ENCODE data around the gene LRRC7.
"Not testable (repeated sequence)": the region's sequence is repeated elsewhere in the genome, so short reads cannot be mapped to it uniquely, and the experiment has no call there.

Gene LRRC7

DNA sequence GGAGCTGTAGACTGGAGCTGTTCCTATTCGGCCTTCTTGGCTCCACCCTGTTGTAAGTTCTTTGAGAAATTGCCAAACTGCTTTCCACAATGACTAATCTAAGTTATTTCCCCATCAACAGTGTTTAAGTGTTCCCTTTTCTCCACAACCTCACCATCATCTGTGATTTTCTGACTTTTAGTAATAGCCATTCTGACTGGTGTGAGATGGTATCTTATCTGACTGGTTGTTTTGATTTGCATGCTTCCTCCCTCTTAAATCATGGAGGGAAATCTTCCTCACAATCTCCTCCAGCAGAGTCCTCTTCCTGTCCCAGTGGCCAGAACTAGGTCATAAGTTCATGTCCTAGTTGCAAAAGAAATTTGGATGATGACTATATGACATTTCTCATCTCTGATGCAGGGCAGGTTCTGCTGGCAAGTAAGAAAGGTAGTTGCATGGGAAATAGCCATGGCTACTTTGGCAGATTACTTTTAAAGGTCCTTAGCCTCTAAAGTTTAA is 343.6 kb downstream of the LRRC7 start:
- DNase-seq = peak; percentile 87

DNA sequence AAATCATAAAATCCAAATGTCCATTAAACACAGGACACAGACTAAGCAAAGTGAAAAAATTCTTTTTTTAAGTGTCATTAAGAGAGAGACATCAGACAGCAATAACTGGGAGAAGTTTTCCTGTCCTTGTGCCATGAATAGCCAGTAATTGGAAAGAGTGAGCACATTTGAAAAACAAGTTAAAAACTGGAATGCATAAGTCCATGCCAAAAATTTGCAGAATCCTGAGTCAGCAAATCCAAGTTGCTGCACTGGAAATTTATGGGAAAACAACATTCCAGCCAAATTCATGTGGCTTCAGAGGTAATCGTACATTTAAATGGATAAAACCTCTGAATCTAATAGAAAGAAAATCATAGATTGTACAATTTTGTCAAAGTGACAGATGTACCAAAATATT is 346.3 kb downstream of the LRRC7 start:
- peak; percentile 51 for DNase-seq

DNA sequence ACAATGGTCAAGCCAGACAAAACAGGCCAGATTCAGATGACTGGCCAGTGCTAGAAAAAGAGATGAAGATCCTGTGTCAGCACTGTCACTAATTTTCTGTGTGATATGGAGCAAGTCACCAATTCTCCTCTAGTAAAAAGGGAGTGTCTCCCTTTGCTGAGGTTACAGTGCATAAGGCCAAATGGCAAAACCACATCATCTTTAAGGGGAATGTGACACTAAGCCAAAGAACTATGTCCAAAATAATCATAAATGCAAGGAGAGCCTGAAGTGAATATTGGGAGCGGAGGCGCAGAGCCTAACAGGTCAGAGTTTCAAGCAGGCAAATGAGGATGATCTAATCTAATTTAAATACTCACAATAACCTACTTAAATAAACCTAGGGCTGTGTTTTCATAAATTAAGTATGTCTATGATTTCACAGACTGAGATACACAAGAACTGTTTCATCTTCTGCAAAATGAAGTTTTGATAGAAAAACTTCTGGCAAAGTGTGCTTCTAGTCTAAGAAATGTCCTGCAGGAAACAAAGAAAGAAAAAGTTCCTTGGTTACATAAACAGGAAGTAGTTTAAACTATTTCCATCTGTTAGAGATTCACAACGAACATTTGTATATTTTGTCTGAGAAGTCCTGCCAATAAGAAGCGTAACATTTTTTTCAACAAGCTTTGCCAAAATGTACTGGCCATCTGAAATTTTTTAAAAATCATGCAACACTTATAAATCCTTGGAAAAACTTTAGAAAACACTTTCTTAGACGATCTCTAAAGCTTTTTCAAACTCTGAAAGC is 347.4 kb downstream of the LRRC7 start:
- DNase-seq = peak; percentile 52

DNA sequence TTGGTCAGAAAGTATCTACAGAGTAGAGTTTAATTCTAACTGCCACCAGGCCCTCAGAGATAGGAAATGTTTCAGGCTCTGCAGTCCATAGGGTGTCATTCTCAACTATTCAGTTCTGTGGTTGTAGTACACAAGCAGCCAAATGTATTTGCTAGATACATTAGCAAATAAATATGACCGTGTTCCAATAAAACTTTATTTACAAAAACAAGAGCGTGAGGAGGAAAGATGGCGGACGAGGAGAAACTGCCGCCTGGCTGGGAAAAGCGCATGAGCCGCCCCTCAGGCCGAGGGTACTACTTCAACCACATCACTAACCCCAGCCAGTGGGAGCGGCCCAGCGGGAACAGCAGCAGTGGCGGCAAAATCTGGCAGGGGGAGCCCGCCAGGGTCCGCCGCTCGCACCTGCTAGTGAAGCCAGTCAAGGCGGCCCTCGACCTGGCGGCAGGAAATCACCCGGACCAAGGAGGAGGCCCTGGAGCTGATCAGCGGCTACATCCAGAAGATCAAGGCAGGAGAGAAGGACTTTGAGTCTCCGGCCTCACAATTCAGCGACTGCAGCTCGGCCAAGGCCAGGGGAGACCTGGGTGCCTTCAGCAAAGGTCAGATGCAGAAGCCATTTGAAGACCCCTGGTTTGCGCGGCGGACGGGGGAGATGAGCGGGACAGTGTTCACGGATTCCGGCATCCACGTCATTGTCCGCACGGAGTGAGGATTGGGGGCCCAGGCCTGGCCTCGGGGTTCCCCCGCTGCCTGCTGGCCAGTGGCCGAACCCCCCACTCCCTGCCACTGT is 351.6 kb downstream of the LRRC7 start:
- no peak for DNase-seq

DNA sequence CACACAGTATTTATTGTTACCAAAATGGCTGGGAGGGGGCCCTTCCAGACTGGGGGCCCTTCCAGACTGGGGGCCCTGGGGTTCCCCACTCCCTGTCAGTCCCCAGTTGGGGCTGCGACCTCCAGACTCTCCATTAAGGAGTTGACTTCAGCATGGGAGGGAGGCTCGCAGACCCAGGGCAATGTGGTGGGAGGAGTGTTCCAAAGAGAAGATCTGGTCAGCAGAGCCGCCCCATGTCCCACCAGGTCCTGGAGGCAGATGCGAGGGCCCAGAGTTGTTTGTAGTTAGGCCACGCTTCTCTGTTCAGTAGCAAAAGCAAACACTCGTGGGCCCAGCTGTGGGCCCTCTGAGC is 352.2 kb downstream of the LRRC7 start:
- DNase-seq = no peak

DNA sequence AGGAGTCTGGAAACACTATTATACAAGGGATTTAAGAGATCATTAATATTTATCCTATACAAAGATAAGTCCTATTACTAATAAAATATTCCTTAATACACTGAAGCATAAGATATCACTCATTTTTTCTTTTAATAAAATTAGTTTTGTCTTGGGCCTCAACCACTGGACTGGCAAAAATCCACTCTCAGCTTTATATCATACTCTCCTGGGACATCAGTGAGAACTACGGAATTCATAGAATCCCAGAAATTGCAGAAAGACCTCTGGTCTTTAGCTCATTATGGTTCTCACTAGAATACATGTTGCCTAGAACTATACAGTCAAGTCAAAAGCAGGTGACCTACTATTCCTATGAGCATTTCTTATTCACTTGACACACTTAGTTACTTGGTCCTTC is 352.7 kb downstream of the LRRC7 start:
- no peak for DNase-seq

DNA sequence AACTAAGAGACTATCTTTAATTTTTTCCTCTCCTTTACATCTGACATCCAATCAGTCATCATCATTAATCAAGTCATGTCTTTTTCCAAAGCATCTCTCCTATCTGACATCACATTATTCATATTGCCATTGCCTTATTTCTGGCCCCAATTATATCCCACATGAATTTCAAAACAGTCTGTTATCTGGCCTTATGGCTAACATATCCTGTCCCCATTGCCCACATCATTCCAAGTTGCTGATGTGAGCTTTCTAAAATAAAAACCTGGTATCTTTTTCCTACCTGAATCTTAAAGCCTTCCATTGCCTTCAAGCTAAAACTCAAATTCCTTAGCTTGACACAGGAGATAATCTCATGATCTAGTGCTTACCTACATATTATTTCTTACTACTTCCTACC is 353.8 kb downstream of the LRRC7 start:
- DNase-seq = no peak

DNA sequence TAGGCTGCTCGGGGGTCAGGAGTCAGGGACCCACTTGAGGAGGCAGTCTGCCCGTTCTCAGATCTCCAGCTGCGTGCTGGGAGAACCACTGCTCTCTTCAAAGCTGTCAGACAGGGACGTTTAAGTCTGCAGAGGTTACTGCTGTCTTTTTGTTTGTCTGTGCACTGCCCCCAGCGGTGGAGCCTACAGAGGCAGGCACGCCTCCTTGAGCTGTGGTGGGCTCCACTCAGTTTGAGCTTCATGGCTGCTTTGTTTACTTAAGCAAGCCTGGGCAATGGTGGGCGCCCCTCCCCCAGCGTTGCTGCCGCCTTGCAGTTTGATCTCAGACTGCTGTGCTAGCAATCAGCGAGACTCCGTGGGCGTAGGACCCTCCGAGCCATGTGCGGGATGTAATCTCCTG is 360.5 kb downstream of the LRRC7 start:
- DNase-seq = not testable (repeated sequence)

DNA sequence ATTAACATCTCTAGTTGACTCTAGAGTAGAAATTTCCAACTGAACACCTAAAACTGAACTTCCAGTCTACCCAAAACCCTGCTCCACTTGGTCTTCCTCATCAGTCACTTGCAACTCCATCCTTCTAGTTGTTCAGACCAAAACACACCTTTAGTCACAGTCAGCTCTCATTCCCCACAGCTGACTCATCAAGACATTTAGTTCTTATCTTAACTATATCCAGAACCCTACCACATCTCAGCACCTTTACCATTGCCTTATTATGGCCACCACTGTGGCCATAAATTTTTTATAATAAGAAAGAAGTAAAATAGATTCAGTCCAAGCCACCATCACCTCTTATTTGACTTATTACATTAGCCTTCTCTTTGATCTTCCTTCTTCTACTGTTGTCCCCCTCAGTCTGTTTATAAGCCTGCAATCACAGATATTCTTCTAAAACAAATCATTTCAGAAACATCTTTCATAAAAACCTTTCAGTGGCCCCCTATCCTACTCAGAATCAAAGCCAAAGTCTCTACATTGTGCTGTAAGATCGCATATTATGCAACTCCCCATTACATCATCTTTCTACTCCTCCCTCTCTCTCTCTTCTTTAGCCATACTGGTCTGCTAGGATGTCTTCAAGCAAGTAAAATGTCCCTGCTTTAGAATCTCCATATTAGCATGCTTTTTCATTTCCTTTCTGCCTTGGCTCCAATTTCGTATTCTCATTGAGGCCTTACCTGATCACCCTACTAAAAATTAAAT is 361.8 kb downstream of the LRRC7 start:
- no peak for DNase-seq

DNA sequence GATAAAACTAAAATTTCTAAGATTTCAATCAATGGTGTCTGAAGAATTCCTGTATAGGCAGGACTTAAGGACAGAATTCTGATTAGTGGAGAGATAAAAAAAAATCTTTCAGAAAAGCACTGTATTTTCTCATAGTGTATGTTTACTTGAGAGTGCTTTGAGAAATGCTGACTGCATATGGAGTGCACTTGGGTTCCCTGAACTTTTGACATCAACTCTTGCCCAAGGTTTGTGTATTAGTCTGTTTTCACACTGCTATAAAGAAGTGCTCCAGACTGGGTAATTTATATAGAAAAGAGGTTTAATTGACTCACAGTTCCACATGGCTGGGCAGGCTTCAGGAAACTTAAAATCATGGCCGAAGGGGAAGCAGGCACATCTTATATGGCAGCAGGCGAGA is 362.7 kb downstream of the LRRC7 start:
- DNase-seq = no peak

DNA sequence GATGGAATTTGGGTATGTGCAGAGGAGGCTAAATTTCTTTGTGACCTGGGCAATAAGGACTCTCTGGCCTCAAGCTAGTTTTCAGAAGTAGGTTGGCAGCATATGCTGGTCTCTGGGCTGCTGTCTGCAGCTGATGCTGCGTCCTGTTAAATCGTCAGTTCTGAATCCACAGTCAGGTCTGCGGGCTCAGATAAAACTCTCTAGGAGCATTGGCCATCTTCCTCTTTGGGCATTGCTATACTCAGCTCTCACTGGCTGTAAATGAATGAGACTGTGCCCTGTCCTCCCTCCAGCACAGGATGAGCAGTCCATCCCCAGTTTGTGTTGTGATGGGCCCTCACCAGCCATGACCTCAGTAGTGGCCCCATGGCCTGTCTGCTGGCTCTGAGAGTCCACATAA is 365.0 kb downstream of the LRRC7 start:
- no peak for DNase-seq

DNA sequence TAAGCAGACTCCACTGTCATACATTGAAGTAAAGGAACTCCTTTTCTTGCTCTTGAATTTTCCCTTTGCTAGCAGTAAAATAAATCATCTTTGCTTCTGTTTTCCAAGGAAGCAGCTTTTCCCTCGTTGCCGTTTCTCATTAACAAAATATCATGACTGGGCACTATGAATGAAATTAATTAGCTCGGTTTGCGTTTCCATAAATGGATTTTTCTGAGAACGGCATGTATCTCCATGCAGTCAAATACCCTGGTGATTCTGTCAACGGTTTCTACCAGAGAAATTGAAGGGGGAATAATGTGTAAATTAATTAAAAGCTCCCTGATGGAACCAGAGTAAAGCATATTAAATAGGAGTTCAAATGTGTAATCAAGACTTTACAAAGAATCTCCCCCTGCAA is 372.5 kb downstream of the LRRC7 start:
- DNase-seq = no peak

DNA sequence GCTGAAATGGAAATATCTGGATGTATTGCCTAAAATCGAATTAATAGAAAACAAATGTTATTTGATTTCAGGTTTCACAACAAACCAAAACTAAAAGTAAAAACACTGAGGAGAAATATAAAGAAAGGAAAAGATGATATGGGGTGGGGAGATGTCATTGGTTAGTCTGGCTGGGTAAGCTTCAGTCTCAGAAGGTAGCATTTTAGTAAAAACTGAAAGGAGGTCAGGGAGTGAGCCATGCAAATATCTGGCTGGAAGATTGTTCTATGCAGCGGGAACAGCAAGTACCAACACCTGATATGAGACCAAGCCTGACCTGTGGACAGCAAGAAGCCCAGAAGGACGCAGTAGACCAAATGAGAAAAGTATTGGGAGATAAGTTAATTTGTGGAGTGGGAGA is 373.1 kb downstream of the LRRC7 start:
- no peak for DNase-seq

DNA sequence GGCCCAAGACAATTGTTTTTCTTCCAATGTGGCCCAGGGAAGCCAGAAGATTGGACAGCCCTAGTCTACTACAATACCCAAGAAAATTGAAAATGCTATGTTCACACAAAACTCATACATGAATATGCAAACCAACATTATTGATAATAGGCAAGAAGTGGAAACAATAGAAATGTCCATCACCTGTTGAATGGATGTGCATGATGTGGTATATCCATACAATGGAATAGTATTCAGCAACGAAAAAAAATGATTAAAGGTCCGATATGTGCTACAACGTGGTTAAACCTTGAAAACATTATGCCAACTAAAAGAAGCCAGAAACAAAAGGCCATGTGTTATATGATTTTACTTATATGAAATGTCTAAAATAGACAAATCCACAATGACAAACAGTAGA is 375.3 kb downstream of the LRRC7 start:
- no peak for DNase-seq

DNA sequence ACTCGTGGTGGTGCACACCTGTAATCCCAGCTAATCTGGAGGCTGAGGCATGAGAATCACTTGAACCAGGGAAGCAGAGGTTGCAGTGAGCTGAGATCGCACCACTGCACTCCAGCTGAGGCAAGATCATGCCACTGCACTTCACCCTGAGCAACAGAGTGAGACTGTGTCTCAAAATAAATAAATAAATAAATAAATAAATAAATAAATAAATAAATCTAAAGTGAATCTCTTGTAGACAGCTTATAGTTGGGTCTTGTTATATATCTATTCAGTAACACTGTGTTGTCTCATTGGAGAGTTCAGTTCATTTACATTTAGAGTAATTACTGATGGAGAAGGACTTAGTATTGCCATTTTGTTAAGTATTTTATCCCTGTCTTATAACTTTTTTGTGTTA is 379.2 kb downstream of the LRRC7 start:
- DNase-seq = no peak

DNA sequence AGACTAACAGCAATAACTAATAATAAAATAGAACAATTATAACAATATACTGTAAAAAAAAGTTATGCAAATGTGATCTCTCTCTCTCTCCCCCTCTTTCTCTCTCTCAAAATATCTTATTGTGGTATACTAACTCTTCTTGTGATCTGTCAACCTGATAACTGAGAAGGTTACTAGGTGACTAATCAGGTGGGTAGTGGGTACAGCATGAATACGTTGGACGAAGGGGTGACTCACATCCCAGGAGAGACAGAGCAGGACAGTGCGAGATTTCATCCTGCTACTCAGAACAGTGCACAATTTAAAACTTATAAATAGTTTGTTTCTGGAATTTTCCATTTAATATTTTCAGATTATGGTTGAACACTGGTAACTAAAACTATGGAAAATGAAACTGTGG is 380.1 kb downstream of the LRRC7 start:
- no peak for DNase-seq

DNA sequence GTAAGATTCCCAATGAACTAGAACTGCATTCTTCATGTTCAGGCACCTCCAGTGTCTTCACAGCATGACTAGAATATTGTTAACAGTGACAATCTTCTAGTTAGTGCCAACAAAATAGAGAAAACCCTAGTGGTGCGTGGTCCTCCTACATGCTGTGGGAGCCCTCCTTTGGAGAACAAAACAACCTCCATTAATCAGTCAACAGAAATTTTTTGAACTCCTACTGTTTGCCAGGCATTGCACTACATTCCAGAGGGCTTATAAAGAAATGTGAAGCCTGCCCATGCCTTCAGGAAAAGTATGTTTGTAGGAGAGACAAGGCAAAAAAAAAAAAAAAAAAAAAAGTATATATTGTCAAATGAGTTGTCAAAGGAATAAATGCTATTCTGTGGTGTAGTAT is 385.0 kb downstream of the LRRC7 start:
- no peak for DNase-seq

DNA sequence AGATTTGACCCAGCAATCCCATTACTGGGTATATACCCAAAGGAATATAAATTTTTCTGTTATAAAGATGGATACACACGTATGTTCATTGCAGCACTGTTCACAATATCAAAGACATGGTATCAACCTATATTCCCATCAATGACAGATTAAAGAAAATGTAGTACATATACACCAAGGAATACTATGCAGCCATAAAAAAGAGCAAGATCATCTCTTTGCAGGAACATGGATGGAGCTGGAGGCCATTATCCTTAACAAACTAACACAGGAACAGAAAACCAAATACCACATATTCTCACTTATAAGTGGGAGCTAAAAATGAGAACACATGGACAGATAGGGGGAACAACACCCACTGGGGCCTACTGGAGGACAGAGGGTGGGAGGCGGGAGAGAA is 394.7 kb downstream of the LRRC7 start:
- not testable (repeated sequence) for DNase-seq

DNA sequence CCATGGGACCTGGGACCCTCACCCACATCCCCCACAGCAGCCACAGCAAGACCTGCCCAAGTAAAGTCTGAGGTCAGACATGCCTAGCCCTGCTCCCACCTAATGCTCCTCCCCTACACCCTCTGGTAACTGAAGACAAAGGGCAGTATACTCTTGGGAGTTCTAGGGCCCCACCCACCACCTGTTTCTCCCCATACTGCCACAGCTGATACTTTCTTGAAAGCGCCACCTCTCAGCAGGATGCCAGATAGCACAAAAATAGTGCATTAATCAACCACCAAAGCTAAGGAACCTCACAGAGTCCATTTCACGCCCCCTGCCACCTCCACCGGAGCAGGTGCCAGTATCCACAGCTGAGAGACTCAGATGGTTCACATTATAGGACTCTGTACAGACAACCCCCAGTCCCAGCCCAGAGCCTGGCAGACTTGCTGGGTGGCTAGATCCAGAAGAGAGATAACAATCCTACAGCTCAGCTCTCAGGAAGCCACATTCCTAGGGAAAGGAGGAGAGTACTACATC is 399.6 kb downstream of the LRRC7 start:
- no peak for DNase-seq

DNA sequence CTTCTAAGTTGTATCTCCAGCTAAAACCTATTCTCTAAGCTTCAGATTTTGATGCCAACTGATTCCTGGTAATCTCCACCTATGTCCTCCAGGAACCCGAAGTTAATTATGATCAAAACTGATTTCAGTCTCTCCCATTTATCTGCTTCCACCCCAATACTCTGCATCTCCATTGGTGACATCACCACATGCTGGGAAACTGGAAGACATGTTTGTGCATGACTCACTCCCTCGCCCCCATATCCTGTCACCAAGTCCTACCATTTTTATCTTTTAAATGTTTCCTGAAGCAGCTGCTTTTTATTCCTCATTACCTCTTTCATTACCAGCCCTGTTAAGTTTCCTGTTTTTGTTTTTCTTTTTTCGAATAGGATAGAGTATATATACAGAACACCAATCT is 409.2 kb downstream of the LRRC7 start:
- peak; percentile 51 for DNase-seq

DNA sequence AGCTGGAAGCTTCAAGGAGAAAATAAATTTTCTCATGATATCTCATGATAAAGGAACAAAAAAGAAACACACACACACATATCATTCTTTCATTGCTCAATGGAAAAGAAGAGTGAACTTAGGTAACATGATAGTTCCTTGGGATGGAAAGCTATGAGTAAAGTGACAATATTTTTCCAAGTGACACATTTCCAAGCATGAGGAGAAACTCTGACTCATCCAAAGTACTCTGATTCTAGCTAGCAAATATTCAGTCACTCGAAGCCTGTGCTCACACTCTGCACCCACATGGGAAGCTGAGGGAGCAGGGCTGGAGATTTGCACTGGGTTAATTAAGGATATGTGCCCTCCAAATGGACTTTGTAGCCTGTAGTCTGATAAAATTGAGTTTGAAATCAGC is 415.3 kb downstream of the LRRC7 start:
- DNase-seq = peak; percentile 77

DNA sequence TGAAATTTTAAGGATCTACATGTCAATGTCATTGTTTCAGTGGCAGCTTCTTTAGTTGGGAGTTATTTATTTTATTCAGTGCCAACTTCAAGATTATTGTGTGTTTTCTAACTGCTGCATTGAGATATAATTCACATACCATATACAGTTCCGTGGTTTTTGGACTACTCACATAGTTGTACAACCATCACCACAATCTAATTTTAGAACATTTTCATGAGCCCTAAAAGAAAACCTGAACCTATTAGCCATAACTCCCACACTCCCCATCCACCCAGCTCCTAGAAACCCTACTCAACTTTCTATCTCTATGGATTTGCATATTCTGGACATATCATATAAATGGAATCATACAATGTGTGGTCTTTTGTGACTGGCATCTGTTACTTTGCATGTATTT is 417.7 kb downstream of the LRRC7 start:
- DNase-seq = no peak

DNA sequence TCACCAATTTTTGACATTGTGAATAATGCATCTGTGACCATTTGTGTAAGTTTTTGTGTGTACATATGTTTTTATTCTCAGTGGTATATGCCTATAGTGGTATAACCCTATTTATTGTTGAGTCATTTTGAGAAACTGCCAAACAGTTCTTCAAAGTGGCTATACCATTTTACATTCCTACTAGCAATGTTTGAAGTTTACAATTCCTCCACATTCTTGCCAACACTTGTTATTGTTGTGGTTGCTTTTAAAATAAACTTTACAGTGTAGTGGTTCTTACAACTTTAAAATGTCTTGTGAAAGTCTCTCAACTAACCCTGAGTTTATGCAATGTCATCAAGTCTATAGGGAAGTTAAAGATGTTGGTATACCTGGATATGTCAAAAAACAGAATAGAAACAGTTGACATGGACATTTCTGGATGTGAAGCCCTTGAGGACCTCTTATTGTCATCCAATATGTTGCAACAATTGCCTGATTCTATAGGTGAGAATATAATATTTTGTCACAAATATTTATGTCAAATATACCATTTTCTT is 418.2 kb downstream of the LRRC7 start:
- DNase-seq = peak; percentile 11
